HG02885 (cell line): Measurements from ENCODE around the gene B3GNT9.
A peak's percentile ranks its signal among the peaks of the same experiment; 100 is the strongest.
"Not testable (repeated sequence)": the region's sequence is repeated elsewhere in the genome, so short reads cannot be mapped to it uniquely, and the experiment has no call there.

Experiments
- ATAC-seq: cut with Tn5 transposase; IDR thresholded peaks from one replicate; pipeline ENCODE4 v1.9.1; 2021; ENCODE audit warnings: mild to moderate bottlenecking; ENCODE audit not compliant: unreplicated experiment, poor library complexity

B3GNT9 gene

GRCh38 chr16:67154578-67155294, 3.9 kb upstream of the B3GNT9 start:
- no peak for ATAC-seq

- ATAC-seq, result no peak
Observed at GRCh38 chr16:67151431-67152097, 766 bp upstream of the B3GNT9 start.

- peak; percentile 55 for ATAC-seq
Observed at GRCh38 chr16:67150047-67150832, 558 bp downstream of the B3GNT9 start.

GRCh38 chr16:67149276-67150046, 1.3 kb downstream of the B3GNT9 start:
- peak; percentile 11 for ATAC-seq

- ATAC-seq, result no peak
Observed at GRCh38 chr16:67148656-67149275, 2.0 kb downstream of the B3GNT9 start.

- ATAC-seq, result no peak
Observed at GRCh38 chr16:67148221-67148620, 2.6 kb downstream of the B3GNT9 start.

GRCh38 chr16:67147437-67148140, 3.2 kb downstream of the B3GNT9 start:
- ATAC-seq, result no peak

GRCh38 chr16:67146523-67147357, 4.1 kb downstream of the B3GNT9 start:
- no peak for ATAC-seq

- no peak for ATAC-seq
Observed at GRCh38 chr16:67145746-67146145, 5.1 kb downstream of the B3GNT9 start.

- no peak for ATAC-seq
Observed at GRCh38 chr16:67144943-67145342, 5.9 kb downstream of the B3GNT9 start.

GRCh38 chr16:67142342-67142741, 8.5 kb downstream of the B3GNT9 start:
- no peak for ATAC-seq

GRCh38 chr16:67141391-67141790, 9.4 kb downstream of the B3GNT9 start:
- no peak for ATAC-seq

- ATAC-seq, result no peak
Observed at GRCh38 chr16:67137605-67138004, 13.2 kb downstream of the B3GNT9 start.

GRCh38 chr16:67129422-67129821, 21.4 kb downstream of the B3GNT9 start:
- no peak for ATAC-seq

GRCh38 chr16:67128887-67129286, 21.9 kb downstream of the B3GNT9 start:
- no peak for ATAC-seq

GRCh38 chr16:67128417-67128816, 22.4 kb downstream of the B3GNT9 start:
- ATAC-seq, result no peak

GRCh38 chr16:67122799-67123198, 28.0 kb downstream of the B3GNT9 start:
- not testable (repeated sequence) for ATAC-seq

- ATAC-seq, result no peak
Observed at GRCh38 chr16:67120025-67120424, 30.8 kb downstream of the B3GNT9 start.

GRCh38 chr16:67117716-67118115, 33.1 kb downstream of the B3GNT9 start:
- ATAC-seq, result no peak
